Smooth muscle cell (in vitro differentiated cells): ENCODE measurements around the gene DSCAML1. TPM values are rescaled to one million over a fixed set of nuclear protein-coding genes. Genes with fewer than 3 reads are reported as not detected.

Source experiments
- DNase-seq: peaks from one replicate; lab custom pipeline; 2025; ENCODE audit not compliant: unreplicated experiment; lab: John Stamatoyannopoulos, UW
- H2AFZ ChIP-seq: fragments of 200-600 bp; sonication (generic); 2 replicates; pipeline ENCODE4 v1.6.0; 2016; ENCODE audit warnings: antibody characterized with exemption, low read depth, mild to moderate bottlenecking
- H3F3A ChIP-seq: fragments of 200-600 bp; sonication (generic); 2 replicates; pipeline ENCODE4 v1.6.0; 2017; ENCODE audit warnings: antibody characterized with exemption, low read depth
- H3K27ac ChIP-seq: fragments of 200-600 bp; sonication (generic); 2 replicates; pipeline ENCODE4 v1.5.1; 2016; ENCODE audit warnings: low read depth, mild to moderate bottlenecking
- H3K27me3 ChIP-seq: fragments of 200-600 bp; sonication (generic); 2 replicates; pipeline ENCODE4 v1.6.1; 2016; ENCODE audit warnings: low read depth, mild to moderate bottlenecking
- H3K36me3 ChIP-seq: fragments of 200-600 bp; sonication (generic); 2 replicates; pipeline ENCODE4 v1.5.1; 2016; ENCODE audit warnings: low read depth
- H3K4me1 ChIP-seq: fragments of 200-600 bp; sonication (generic); 2 replicates; pipeline ENCODE4 v1.5.1; 2016; ENCODE audit warnings: low read depth
- H3K4me2 ChIP-seq: fragments of 200-600 bp; sonication (generic); 2 replicates; pipeline ENCODE4 v1.6.0; 2016; ENCODE audit warnings: mild to moderate bottlenecking
- H3K4me3 ChIP-seq: fragments of 200-600 bp; sonication (generic); 2 replicates; pipeline ENCODE4 v1.5.1; 2016; ENCODE audit warnings: mild to moderate bottlenecking
- H3K79me2 ChIP-seq: fragments of 200-600 bp; sonication (generic); 2 replicates; pipeline ENCODE4 v1.6.0; 2016; ENCODE audit warnings: low read depth, mild to moderate bottlenecking
- H3K9ac ChIP-seq: fragments of 200-600 bp; sonication (generic); 2 replicates; pipeline ENCODE4 v1.6.0; 2016; ENCODE audit warnings: low read depth
- H3K9me3 ChIP-seq: fragments of 200-600 bp; sonication (generic); replicated peaks from 2 replicates; pipeline ENCODE4 v1.5.1; 2016; ENCODE audit warnings: low read depth
- H4K20me1 ChIP-seq: fragments of 200-600 bp; sonication (generic); 2 replicates; pipeline ENCODE4 v1.6.0; 2016; ENCODE audit warnings: low read depth
- CTCF ChIP-seq: fragments of 200-600 bp; sonication (generic); IDR thresholded peaks from 2 replicates; pipeline ENCODE4 v1.5.1; 2017; ENCODE audit warnings: borderline replicate concordance, mild to moderate bottlenecking, antibody characterized with exemption; ENCODE audit not compliant: insufficient read depth, poor library complexity, severe bottlenecking
- WGBS: methylation state at CpG from one replicate; pipeline ENCODE4 v1.1.7; 2016; ENCODE audit warnings: low lambda C conversion rate; 5-methylcytosine and 5-hydroxymethylcytosine counted together
- polyA plus RNA-seq: library from polyadenylated mRNA; unstranded; fragments of >200 nt; fragmentation: Nextera tagmentation; extraction: Ambion mirVana; gene quantifications from 2 replicates; pipeline ENCODE4 v1.2.1, GENCODE V29; 2016
- total RNA-seq: library from RNA; depleted of rRNA; stranded (reverse); fragments of >200 nt; gene quantifications from 2 replicates; pipeline ENCODE4 v1.2.3, GENCODE V29; 2014

Gene DSCAML1
- total and polyA plus RNA-seq, 2 experiments from 2014 or later, result 0.22 TPM; not detected in 1

GRCh38 chr11:117833401-117833891 is 36.4 kb upstream of the DSCAML1 start:
- peaks cover 3% of the 10 kb centered on the region for H3K4me1 ChIP-seq
- H2AFZ ChIP-seq, result no peak overlapping the region
- H4K20me1 ChIP-seq, result no peaks in the 10 kb centered on the region
- TF ChIP-seq CTCF, result no peak
- no peak for DNase-seq
- H3K9me3 ChIP-seq, result no peaks in the 10 kb centered on the region
- no peak overlapping the region for H3K4me2 ChIP-seq
- no peaks in the 10 kb centered on the region for H3K27me3 ChIP-seq
- 74% methylated on average over 7 of the region's 7 CpGs for WGBS
- H3F3A ChIP-seq, result no peaks in the 10 kb centered on the region
- no peak overlapping the region for H3K4me3 ChIP-seq
- no peak overlapping the region for H3K9ac ChIP-seq
- no peaks in the 10 kb centered on the region for H3K36me3 ChIP-seq
- no peaks in the 10 kb centered on the region for H3K79me2 ChIP-seq
- H3K27ac ChIP-seq, result no peak overlapping the region

DNA sequence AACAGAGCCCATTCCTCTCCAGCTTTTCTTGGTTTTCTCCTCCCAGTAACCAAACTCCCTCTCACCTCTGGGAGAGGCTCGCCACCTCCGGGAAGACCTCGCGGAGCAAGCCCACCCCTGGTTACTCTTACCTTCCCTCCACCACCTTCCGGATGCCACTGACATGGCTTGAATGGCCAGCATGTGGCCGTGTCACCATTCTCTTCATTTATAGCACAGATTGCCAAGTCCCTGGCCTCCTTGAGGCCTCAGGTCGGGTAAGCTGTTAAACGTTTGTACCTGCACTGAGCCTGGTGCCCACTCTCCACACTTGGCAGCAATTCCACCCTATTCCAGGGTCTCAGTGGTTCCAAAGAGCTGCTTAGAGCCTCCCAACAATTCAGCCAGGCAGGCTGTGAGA is 35.5 kb upstream of the DSCAML1 start:
- Histone ChIP-seq H3K4me1 (peaks cover 3% of the 10 kb centered on the region), H3K9ac (no peak overlapping the region), H3K27me3 (no peaks in the 10 kb centered on the region), H3K36me3 (no peaks in the 10 kb centered on the region), H4K20me1 (no peaks in the 10 kb centered on the region), H3K79me2 (no peaks in the 10 kb centered on the region), H2AFZ (no peak overlapping the region), H3F3A (no peaks in the 10 kb centered on the region), H3K4me2 (no peak overlapping the region), H3K9me3 (no peaks in the 10 kb centered on the region), H3K4me3 (no peak overlapping the region), H3K27ac (no peak overlapping the region)
- no peak for TF ChIP-seq CTCF
- 96% methylated on average over 8 of the region's 8 CpGs for WGBS
- DNase-seq, result no peak

- Histone ChIP-seq H3F3A (no peaks in the 10 kb centered on the region), H3K27me3 (no peaks in the 10 kb centered on the region), H3K4me3 (no peak overlapping the region), H3K9me3 (no peaks in the 10 kb centered on the region), H3K4me2 (no peak overlapping the region), H4K20me1 (no peaks in the 10 kb centered on the region), H3K9ac (no peak overlapping the region), H3K27ac (no peak overlapping the region), H3K79me2 (no peaks in the 10 kb centered on the region), H2AFZ (no peak overlapping the region), H3K4me1 (peaks cover 3% of the 10 kb centered on the region), H3K36me3 (no peaks in the 10 kb centered on the region)
- DNase-seq, result no peak
- TF ChIP-seq CTCF, result no peak
- 93% methylated on average over 7 of the region's 7 CpGs for WGBS
Measured at GRCh38 chr11:117831661-117832415, 34.8 kb upstream of the DSCAML1 start.
